Progenitor cell of endocrine pancreas (in vitro differentiated cells): ENCODE measurements around the gene HSPA12B. TPM values are rescaled to one million over a fixed set of nuclear protein-coding genes. Genes with fewer than 3 reads are reported as not detected.

Experiments used
- DNase-seq: peaks from one replicate; pipeline ENCODE4 v3.0.0; 2021; ENCODE audit warnings: low spot score; ENCODE audit not compliant: unreplicated experiment
- H3K27ac Mint-ChIP-seq: 2 replicates; pipeline ENCODE4 v1.8.0; 2021; ENCODE audit warnings: mild to moderate bottlenecking, moderate library complexity, mixed read lengths
- H3K27me3 Mint-ChIP-seq: 2 replicates; pipeline ENCODE4 v1.8.0; 2021; ENCODE audit warnings: mixed read lengths
- H3K36me3 Mint-ChIP-seq: 2 replicates; pipeline ENCODE4 v1.8.0; 2022; ENCODE audit warnings: mixed read lengths; ENCODE audit not compliant: insufficient read depth
- H3K4me1 Mint-ChIP-seq: 2 replicates; pipeline ENCODE4 v1.8.0; 2021; ENCODE audit warnings: low read depth, mixed read lengths
- H3K4me3 Mint-ChIP-seq: 2 replicates; pipeline ENCODE4 v1.8.0; 2021; ENCODE audit warnings: low read depth, mild to moderate bottlenecking, moderate library complexity, mixed read lengths
- H3K9me3 Mint-ChIP-seq: 2 replicates; pipeline ENCODE4 v1.8.0; 2021; ENCODE audit warnings: low read depth, mixed read lengths
- CTCF ChIP-seq: fragments of 200-600 bp; sonication (generic); IDR thresholded peaks from one replicate; pipeline ENCODE4 v1.5.0; 2021; ENCODE audit warnings: antibody characterized with exemption, mild to moderate bottlenecking; ENCODE audit not compliant: unreplicated experiment
- total RNA-seq: library from RNA; stranded (reverse); gene quantifications from 2 replicates; pipeline ENCODE4 v1.2.1, GENCODE V29; 2021

The HSPA12B gene
- total RNA-seq, 1 donor from 2014 or later = not detected

DNA sequence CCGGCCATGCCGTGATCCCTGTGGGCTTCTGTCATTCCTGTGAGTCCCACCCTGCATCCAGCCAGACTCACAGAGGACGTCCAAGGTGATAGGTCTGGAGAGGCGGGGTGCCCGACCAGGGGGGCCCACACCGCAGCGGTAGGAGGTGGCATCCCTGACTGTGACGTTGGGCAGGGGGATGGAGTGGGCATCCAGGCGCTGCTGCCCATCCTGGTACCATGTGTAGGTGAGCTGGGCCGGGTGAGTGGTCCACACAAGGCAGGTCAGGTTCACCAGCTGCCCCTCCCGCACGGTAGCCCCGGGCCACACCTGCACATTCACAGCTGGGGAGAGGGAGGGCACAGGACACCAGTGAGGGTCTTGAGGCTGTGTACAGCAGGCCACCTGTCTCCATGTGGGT is 39.1 kb upstream of the HSPA12B start:
- H3K27ac Mint-ChIP-seq = no peak overlapping the region
- H3K36me3 Mint-ChIP-seq = no peaks in the 10 kb centered on the region
- DNase-seq = no peak
- H3K4me1 Mint-ChIP-seq = no peaks in the 10 kb centered on the region
- no peak overlapping the region for H3K4me3 Mint-ChIP-seq
- no peaks in the 10 kb centered on the region for H3K9me3 Mint-ChIP-seq
- H3K27me3 Mint-ChIP-seq = peaks cover 3% of the 10 kb centered on the region
- TF ChIP-seq CTCF = no peak

GRCh38 chr20:3694864-3695263 is 37.6 kb upstream of the HSPA12B start:
- Mint-ChIP-seq H3K4me1 (no peaks in the 10 kb centered on the region), H3K27me3 (no peaks in the 10 kb centered on the region), H3K4me3 (no peak overlapping the region), H3K36me3 (no peaks in the 10 kb centered on the region), H3K9me3 (no peaks in the 10 kb centered on the region), H3K27ac (no peak overlapping the region)
- TF ChIP-seq CTCF = no peak
- no peak for DNase-seq

GRCh38 chr20:3696200-3696599 is 36.3 kb upstream of the HSPA12B start:
- no peak for DNase-seq
- Mint-ChIP-seq H3K4me3 (no peak overlapping the region), H3K27me3 (no peaks in the 10 kb centered on the region), H3K4me1 (no peaks in the 10 kb centered on the region), H3K36me3 (no peaks in the 10 kb centered on the region), H3K27ac (no peak overlapping the region), H3K9me3 (no peaks in the 10 kb centered on the region)
- TF ChIP-seq CTCF = peak; percentile 37

DNA sequence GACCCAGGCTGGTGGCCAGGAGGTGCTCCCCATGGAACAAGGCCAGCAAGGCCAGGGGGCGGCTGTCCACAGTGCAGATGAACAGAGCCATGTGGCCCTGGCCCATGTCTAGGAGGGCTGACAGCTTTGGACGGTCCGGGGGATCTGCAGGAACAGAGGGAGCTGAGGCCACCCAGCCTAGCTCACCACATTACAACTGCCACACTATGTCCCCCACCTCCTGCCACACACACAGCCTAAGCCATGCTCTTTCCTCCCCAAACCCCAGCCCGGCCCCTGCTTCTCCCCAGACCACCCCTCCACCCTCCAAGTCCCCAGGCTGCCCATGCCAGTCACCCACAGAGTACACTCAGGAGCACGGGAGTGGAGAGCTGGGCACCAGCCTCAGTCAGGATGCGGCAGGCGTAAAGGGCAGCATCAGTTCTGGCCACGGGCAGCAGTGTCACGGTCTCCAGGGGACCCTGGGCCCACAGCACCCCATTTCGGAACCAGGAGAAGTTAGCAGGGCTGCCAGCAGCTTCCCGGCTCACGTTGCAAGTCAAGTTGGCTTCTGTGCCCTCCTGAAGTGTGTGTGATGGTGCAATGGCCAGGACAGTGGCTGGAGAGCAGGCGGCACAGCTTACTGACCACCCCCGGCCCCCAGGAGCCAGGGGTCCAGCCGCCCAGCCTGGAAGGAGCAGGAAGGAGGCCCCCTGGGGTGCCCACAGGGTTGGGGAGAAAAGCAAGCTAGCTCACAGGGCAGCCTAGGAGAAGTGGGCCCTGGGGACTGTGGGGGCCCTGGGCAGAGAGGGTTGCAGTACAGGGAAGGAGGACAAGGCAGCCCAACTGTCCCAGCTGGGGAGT is 35.5 kb upstream of the HSPA12B start:
- Mint-ChIP-seq H3K4me1 (no peaks in the 10 kb centered on the region), H3K27ac (no peak overlapping the region), H3K9me3 (no peaks in the 10 kb centered on the region), H3K4me3 (no peak overlapping the region), H3K27me3 (peaks cover 2% of the 10 kb centered on the region), H3K36me3 (no peaks in the 10 kb centered on the region)
- TF ChIP-seq CTCF = no peak
- no peak for DNase-seq

DNA sequence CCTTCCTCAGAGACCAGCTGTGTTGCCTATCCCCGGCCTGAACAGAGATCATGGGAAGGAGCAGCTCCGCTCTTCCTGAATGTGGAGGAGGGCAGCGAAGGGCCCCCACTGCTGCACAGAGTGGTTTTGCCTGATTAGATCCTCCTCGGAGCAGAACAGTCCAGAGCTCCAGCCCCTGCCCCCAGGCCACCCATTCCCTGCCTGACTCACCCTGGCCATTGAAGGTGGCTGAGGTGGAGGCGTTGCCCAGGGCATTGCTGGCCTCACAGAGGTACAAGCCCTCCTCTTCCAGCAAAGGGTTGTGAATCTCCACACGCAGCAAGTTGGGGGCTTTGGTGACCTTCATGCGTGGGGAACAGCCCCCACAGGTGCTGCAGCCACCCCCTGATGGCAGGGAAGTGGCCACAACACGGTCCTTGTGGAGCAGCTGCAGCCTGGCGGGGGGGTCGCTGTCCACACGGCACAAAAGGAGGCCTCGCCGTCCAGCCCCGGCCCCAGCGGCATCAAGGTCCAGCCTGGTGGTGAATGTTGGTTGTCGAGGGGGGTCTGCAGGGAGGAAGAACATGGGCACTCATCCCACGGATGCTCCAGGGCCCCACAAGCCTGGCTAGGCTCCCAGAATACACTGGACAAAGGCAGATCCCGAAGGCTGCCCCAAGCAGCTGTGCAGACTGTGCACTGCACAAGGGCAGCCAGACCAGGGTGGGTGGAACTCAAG is 34.7 kb upstream of the HSPA12B start:
- H3K36me3 Mint-ChIP-seq = no peaks in the 10 kb centered on the region
- H3K27ac Mint-ChIP-seq = no peak overlapping the region
- no peak overlapping the region for H3K4me3 Mint-ChIP-seq
- no peak for TF ChIP-seq CTCF
- no peaks in the 10 kb centered on the region for H3K4me1 Mint-ChIP-seq
- H3K27me3 Mint-ChIP-seq = peaks cover 3% of the 10 kb centered on the region
- no peak for DNase-seq
- no peaks in the 10 kb centered on the region for H3K9me3 Mint-ChIP-seq
